Stomach (tissue), 4 donors: ENCODE results near the gene VCL.

Source experiments
- CTCF ChIP-seq, 7 experiments: fragments of 450-650 bp in 4 of 7; fragments of 200-600 bp in 3 of 7; sonication (generic) in 3 of 7; IDR thresholded peaks; one replicate each; pipeline ENCODE4 v1.5.1; 2016 to 2019; ENCODE audit warnings: antibody characterized with exemption in 7 of 7, control low read depth in 2 of 7, mild to moderate bottlenecking in 1 of 7
- POLR2A ChIP-seq, 4 donors: fragments of 450-650 bp; IDR thresholded peaks; one replicate each; pipeline ENCODE4 v1.6.1; 2016; ENCODE audit warnings: antibody characterized with exemption in 4 of 4, control low read depth in 2 of 4, mild to moderate bottlenecking in 1 of 4, moderate library complexity in 1 of 4

- no peak for TF ChIP-seq CTCF (IDR thresholded peaks at IDR 0.05)
- TF ChIP-seq POLR2A (IDR thresholded peaks at IDR 0.05) = no peak
These were observed 94.5 kb downstream of the VCL start for GRCh38 chr10:74092372-74092771.
